ENCODE data around the gene MAPKBP1. TPM values are rescaled to one million over a fixed set of nuclear protein-coding genes. Genes with fewer than 3 reads are reported as not detected.

The MAPKBP1 gene
- total RNA-seq, 3 donors from 2014 or later: 11.5 to 29.3 (median 24.3) TPM

- Histone ChIP-seq H3K4me1 (no peaks in the 10 kb centered on the region), H3K9me3 (no peaks in the 10 kb centered on the region), H3K27ac (no peak overlapping the region), H3K4me3 (no peak overlapping the region), H3K27me3 (no peaks in the 10 kb centered on the region), H3K36me3 (no peaks in the 10 kb centered on the region)
- intact Hi-C loops (cut with DNase I; ENCODE audit: low total_unique reads): no loop called here
- TF ChIP-seq POLR2AphosphoS5 (IDR thresholded peaks at IDR 0.05): no peak
- TF ChIP-seq CTCF (IDR thresholded peaks at IDR 0.05): no peak
- no peak for TF ChIP-seq POLR2A (IDR thresholded peaks at IDR 0.05)
- no peak for DNase-seq (ENCODE audit: low spot score in 2 of 2)
Observed at GRCh38 chr15:41865490-41866055, 91.3 kb downstream of the MAPKBP1 start.

GRCh38 chr15:41866263-41866703, 92.0 kb downstream of the MAPKBP1 start:
- no peaks in the 10 kb centered on the region for H3K27me3 ChIP-seq
- no peak for DNase-seq (ENCODE audit: low spot score in 2 of 2)
- no peak overlapping the region for H3K27ac ChIP-seq
- TF ChIP-seq POLR2A (IDR thresholded peaks at IDR 0.05) (no peak), POLR2AphosphoS5 (IDR thresholded peaks at IDR 0.05) (no peak), CTCF (IDR thresholded peaks at IDR 0.05) (no peak)
- no peaks in the 10 kb centered on the region for H3K36me3 ChIP-seq
- H3K9me3 ChIP-seq: no peaks in the 10 kb centered on the region
- H3K4me1 ChIP-seq: no peaks in the 10 kb centered on the region
- intact Hi-C loops (cut with DNase I; ENCODE audit: low total_unique reads): no loop called here
- no peak overlapping the region for H3K4me3 ChIP-seq

- no peaks in the 10 kb centered on the region for H3K27me3 ChIP-seq
Observed at GRCh38 chr15:41866872-41867579, 92.7 kb downstream of the MAPKBP1 start.

GRCh38 chr15:41868321-41868720, 94.0 kb downstream of the MAPKBP1 start:
- no peak for DNase-seq (ENCODE audit: low spot score in 2 of 2)

More at GRCh38 chr15:41866872-41867579, 92.7 kb downstream of the MAPKBP1 start:
- no peak for TF ChIP-seq CTCF (IDR thresholded peaks at IDR 0.05)
- no peak for TF ChIP-seq POLR2AphosphoS5 (IDR thresholded peaks at IDR 0.05)
- no peak for TF ChIP-seq POLR2A (IDR thresholded peaks at IDR 0.05)
- DNase-seq (ENCODE audit: low spot score in 2 of 2): no peak
- H3K27ac ChIP-seq: no peak overlapping the region
- no peaks in the 10 kb centered on the region for H3K4me1 ChIP-seq
- no peaks in the 10 kb centered on the region for H3K36me3 ChIP-seq
- intact Hi-C loops (cut with DNase I; ENCODE audit: low total_unique reads): no loop called here
- H3K9me3 ChIP-seq: no peaks in the 10 kb centered on the region
- H3K4me3 ChIP-seq: no peak overlapping the region

More at GRCh38 chr15:41868321-41868720, 94.0 kb downstream of the MAPKBP1 start:
- Histone ChIP-seq H3K4me1 (no peaks in the 10 kb centered on the region), H3K4me3 (no peak overlapping the region), H3K36me3 (no peaks in the 10 kb centered on the region), H3K9me3 (no peaks in the 10 kb centered on the region), H3K27me3 (no peaks in the 10 kb centered on the region), H3K27ac (no peak overlapping the region)
- TF ChIP-seq POLR2A (IDR thresholded peaks at IDR 0.05): no peak
- no peak for TF ChIP-seq CTCF (IDR thresholded peaks at IDR 0.05)
- TF ChIP-seq POLR2AphosphoS5 (IDR thresholded peaks at IDR 0.05): no peak
- intact Hi-C loops (cut with DNase I; ENCODE audit: low total_unique reads): no loop called here
